Activated T-helper 1 cell treated with Interleukin-2 at 50 U/mL for 16 hours (primary cell): ENCODE data around the gene KCNN4.
"Not testable (repeated sequence)": the region's sequence is repeated elsewhere in the genome, so short reads cannot be mapped to it uniquely, and the experiment has no call there.

ENCODE experiments used
- DNase-seq: peaks from one replicate; pipeline ENCODE4 v3.0.0-alpha.2; 2020; ENCODE audit warnings: low read depth

KCNN4 gene

DNA sequence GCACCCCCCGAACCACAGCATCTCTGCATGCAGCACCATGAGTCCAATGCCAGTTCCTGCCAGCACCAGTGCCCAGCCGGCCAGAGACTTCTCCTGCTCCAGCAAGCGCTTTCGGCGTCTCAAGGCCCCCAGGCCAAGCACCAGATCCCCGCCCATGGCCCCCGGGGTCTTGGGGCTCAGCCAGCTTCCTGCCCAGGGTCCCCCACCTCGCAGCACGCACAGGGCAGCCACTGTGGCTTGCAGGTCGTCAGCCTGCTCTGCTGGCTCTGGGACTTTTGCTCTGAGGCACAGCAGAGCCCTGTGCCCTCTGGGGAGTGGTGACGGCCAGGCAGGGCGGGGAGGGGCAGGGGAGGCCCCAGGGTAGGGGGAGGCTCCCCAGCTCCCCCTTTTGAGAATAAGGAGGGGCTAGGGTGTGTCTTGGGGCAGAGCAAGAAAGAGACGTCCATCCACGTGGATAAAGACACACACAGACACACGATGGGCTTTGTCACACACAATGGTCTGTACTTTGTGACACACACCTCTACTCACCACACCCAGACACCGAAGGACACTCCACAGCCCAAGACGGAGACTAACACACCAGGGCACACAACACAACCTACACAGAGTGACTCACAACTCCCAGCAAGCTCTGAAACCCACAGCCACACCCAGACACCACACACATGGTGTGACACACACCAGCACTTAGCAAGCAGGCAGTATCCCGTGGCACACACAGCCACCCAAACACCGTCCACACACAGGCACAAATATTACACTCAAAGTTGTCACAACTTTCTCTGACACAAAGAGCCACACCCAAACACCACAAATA lies at the start of gene KCNN4:
KCNN4 (minus strand) TSS at position 268 of the 820 bp plus-strand sequence; CDS start at position 156, 112 bp downstream.
- peak; percentile 46 for DNase-seq

DNA sequence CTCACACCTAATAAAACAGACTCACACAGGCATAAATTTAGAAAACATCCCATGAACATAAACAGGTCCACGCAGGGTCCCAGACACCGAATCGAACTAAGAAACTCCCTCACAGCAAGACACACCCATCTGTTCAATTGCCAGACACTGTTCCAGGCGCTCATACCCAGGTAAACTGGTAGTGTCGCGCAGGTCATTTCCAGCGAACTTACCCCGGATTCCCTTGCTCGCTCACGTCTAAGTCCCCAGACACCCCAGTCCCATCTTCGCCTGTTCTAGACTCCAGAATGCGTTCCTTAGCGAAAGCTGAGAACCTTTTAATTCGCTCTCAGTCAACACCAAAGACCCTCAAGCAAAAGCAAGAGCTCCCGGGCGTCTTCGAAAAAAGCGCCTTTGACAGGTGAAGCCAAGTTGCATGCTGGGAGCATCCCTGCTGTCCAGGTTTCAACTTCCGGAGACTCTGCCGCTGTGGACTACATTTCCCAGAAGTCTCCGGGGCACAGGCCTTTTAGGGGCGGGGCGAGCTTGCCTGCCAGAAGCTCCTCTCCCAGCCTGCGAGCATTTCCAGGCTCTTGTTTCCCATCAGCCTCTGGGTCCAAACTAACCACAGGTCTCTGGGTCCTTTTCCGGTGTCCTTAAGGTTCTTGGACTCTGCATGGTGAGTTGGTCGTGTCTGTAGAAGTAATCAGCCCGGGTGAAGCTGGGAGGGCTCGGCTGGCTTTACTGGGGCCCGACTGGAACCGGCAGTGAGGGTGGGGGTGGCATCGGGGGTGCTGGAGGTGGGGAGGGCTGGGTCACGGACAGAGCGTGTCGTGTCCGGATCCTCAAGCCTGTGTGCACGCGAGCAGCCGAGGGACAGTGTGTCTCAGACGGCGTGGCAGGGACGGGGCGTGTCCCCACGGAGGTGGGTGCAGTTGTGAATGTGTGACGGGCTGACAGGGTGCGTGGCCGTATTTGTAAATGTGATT lies 46.3 kb upstream of the KCNN4 start, which contains the start of gene ZNF283:
ZNF283 (plus strand) TSS at position 535 of the 968 bp plus-strand sequence. CDS start 6,184 bp downstream, outside the sequence.
- DNase-seq = peak; percentile 65

DNA sequence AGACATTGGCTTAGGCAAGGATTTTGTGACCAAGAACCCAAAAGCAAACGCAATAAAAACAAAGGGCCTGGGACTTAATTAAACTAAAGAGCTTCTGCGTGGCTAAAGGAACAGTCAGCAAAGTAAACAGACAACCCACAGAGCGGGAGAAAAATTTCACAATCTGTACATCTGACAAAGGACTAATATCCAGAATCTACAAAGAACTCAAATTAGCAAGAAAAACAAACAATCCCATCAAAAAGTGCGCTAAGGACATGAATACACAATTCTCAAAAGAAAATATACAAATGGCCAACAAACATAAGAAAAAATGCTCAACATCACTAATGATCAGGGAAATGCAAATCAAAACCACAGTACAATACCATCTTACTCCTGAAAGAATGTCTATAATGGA lies 43.8 kb upstream of the KCNN4 start:
- DNase-seq = not testable (repeated sequence)

DNA sequence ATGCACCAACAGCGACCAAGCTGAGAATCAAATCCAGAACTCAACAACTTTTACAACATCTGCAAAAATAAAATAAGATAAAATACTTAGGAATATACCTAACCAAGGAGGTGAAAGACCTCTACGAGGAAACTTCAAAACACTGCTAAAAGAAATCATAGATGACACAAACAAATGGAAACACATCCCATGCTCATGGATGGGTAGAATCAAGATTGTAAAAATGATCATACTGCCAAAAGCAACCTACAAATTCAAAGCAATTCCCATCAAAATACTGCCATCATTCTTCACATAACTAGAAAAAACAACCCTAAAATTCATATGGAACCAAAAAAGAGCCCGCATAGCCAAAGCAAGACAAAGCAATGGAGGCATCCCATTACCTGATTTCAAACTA lies 43.1 kb upstream of the KCNN4 start:
- DNase-seq = not testable (repeated sequence)

DNA sequence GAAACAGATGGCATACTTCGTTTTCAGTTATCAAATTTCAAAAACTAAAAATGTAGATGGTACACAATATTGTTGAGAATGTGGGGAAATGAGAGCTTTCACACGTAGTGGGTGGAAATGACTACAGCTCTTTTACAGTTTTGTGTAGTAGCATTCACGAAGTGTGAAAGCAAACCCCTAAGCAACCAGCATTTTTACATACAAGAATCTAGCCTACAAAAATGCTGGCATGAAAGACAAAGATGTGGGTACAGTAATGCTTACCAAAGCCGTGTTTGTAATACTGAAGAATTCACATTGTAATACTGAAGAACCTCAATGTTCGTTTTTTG lies 40.1 kb upstream of the KCNN4 start:
- no peak for DNase-seq

DNA sequence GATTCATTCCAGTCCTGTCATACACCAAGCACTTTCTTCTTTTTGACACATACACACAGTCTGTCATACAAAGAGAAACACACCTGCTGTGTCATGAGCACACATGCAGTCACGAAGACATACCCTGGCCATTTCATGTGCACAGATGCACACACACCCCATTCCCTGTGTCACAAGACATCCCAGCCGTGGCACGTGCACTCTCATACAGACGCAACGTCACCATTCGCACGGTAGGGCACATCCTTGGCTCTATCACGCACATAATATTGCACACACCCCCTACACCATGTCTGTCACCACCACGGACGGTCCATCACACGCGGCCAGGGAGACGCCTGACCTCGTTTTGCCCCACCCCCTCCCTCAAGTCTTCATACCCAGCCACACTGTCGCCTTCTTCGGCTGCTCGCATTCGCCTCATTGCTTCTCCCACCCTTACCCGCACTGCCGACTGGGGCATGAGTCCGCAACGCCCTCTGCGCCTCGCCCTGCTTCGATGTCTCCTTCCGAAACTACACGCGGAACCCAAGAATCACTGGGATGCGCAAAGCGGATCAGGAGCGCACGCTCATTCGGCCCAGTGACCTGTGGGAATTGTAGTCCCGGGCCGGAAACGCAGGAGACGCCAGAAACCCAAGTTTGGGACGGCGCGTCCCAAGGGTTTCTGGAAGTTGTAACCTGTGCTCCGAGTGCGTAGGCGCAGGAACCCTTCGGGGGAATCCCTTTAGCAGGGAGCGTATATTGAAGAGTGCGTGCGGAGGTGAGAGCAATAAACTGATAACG lies 39.5 kb upstream of the KCNN4 start:
- no peak for DNase-seq

DNA sequence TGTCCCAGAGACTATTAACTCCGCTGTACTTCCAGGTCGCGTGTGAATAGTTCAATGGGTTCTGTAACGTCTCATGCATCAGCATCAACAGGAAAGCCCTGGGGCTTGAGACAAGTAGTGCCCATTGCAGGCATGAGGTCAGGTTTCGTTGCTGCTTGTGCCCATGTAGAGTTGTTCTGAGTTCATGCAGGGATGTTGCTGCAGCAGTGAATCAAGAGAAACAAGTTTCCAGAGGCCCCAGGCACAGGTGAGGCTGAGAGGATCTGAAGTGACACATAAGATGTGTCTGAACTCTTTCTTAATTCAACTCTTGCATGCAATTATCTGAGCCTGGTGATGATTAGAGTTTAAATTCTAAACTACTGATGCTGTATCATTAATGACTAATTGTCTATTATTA lies 37.7 kb upstream of the KCNN4 start:
- DNase-seq = no peak

DNA sequence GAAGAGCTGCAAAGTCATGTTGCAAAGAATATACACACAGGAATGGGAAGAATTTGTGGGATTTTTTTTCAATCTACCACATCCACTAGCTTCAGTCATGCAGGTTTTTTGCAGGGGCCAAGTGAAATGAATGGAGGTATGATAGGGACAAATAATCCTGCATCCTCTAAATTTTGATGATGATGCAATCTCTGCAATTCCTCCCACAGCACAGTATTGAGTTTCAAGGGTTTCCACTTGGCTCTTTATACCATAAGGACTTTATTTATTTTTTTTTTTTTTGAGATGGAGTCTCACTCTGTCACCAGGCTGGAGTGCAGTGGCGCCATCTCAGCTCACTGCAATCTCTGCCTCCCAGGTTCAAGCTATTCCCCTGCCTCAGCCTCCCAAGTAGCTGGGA lies 36.7 kb upstream of the KCNN4 start:
- DNase-seq = not testable (repeated sequence)

DNA sequence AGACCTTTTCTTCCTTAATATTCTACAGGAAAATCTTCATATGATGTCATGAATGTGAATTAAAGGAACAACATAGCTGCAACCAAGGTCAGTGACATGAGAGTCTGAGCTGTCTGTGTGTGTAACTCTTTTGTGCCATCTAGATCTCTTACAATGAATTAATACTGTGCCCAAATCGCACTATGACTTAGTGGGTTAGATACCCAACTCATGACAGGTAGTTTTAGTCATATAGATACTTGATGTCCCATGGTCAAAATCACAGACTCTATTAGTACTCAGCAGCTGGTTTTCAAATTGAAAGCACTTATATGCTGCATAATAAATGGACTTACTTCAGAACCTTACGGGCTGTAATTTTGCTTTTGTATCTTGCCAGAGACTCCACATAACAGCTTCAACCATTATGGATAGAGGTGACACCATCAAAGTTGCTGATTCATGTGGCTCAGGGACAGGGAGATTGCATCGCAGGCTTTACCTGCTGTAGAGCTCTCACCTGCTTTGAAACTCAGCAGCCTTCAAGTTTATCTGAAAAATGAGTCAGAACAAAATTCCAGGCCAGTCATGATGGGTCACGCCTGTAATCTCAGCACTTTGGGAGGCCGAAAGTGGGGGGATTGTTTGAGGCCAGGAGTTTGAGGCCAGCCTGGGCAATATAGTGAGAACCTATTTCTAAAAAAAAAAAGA lies 34.0 kb upstream of the KCNN4 start:
- DNase-seq = no peak

DNA sequence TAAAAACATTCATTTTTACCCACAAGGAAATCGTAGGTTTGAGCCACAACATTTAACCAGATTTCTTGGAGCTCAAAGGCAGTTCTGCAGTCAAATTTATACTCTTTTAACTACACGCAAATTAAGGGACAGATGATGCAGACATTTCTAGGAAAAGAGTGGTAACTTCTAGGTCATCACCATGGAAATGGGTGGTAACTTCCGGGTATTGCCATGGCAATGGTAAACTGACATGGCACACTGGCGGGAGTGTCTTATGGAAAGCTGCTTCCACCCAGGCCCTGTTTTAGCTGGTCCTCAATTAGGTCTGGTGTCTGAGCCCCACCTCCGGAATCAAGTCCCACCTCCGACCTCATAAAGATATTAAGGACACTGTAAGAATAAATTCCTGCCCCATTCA lies 31.9 kb upstream of the KCNN4 start:
- DNase-seq = no peak

DNA sequence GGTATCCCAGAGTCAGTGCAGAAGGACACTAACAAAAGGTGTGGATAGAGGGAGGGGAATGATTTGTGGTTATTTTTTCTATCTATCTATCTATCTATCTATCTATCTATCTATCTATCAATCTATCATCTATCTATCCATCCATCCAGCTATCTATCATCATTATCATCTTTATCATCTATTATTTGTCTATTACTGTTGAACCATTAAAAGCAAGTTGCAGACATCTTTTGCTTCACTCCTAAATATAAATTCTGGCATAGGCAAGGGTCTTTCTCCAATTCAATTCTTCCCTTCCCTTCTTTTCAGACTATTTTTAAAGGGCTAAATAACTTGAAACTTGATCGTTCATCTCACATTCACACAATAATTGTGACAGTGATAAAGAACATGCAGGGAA lies 31.5 kb upstream of the KCNN4 start:
- DNase-seq = no peak

DNA sequence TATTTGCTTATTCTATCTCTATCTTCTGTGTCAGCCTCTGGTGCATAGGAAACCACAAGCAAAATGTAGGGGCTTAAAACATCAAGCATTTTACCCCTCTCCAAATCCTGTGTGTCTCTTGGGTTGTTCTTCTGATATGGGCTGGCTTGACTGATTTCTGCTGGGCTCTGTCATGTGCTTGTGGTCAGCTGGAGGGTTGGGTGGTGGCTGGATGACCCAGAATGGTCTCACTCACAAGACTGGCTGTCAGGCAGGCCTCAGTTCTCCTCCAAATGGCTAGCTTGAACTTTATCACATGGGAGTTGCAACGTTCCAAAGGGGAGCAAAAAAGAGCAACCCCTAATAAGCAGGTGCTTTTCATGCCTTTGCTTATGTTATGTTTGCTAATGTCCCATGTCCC lies 31.1 kb upstream of the KCNN4 start:
- no peak for DNase-seq

DNA sequence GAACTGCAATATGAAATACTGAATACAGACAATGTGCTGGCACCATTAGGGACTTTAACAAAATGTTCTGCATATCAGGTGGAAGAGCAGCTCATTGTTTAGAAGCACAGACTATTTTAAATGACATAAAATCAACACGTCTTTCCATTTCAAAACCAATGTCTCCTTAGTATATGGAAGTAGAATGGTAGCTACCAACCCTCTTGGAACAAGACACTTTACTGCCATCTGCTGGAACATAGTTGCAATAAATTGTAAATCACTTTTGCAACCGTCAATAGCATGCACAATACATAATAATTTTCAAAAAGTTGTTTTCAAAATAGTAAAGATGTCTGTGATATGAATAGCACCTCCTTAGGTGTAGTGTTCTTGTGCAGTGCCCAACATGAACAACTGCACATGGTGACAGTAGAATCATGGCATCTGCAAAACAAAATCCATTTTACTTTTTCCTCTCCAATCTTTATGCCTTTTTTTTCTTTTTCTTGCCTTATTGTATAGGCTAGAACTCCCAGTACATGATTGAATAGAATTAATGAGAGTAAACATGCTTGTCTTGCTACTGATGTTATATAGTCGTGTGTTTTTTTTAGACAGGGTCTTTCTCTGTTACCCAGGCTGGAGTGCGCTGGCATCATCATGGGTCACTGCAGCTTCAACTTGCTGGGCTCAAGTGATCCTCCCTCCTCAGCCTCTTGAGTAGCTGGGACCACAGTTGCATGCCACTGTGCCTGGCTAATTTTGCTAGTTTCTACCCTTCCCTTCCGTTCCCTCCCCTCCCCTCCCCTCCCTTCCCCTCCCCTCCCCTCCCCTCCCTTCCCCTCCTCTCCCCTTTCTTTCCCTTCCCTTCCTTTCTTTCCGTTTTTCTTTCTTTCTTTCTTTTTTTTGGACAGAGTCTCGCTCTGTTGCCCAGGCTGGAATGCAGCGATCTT lies 29.3 kb upstream of the KCNN4 start:
- DNase-seq = no peak

DNA sequence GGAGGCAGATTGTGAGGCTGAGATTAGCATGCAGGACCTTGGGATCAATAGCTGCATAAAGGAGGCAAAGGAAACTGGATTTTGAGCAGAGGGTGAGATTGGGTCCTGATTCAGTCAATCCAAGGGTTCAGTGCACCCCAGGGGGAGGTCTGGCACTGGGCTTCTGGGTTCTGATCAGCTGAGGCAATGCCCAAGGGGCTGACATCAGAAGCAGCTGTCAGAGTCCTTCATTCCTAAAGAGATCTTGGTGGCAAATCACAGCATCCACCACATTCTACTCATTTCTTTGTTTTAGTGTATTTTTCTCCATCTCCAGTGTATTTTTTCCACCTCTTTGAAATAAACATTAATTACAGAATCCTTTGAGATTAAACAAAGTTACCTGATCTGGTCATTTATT lies 26.9 kb upstream of the KCNN4 start:
- DNase-seq = no peak

DNA sequence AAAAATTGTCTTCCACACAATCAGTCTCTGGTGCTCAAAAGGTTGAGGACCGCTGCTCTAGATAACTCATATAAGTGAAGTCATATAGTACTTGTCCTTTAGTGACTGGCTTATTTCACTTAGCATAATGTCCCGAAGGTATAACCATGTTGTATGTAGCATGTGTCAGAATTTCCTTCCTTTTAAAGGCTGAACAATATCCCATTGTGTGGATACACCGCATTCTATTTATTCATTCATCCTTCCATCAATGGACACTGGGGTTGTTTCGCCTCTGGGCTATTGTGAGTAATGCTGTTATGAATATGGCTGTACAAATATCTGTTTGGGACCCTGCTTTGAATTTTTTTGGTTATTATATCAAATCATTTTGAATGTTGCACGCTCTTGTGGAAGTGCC lies 26.1 kb upstream of the KCNN4 start:
- no peak for DNase-seq

DNA sequence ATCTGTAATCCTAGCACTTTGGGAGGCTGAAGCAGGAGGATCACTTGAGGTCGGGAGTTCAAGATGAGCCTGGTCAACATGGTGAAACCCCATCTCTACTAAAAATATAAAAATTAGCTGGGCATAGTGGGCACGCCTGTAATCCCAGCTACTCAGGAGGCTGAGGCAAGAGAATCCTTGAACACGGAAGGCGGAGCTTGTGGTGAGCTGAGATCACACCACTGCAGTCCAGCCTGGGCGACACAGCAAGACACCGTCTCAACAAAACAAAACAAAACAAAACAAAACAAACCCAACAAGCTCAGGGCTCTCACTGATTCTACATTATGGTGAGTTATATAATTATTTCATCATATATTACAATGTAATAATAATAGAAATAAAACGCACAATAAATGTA lies 25.6 kb upstream of the KCNN4 start:
- not testable (repeated sequence) for DNase-seq

DNA sequence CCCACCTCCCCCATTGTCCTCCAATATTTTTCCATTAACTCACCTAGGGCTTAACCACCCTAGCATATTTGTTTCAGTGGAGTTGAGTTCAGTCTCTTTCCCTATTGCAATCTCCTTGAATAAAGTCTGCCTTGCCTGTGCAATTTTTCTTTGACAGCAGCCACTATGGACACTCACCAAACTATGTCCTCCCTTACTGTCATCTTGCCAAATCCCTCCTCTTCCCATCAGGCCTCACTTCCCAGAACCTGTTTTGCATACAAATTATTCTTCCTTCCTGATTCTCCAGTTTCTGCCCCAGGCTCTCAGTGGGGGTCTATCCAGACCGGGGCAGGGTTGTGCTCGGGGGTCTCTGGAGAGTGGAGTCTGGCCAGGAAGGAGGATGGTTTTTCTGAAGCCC lies 23.7 kb upstream of the KCNN4 start:
- DNase-seq = no peak

DNA sequence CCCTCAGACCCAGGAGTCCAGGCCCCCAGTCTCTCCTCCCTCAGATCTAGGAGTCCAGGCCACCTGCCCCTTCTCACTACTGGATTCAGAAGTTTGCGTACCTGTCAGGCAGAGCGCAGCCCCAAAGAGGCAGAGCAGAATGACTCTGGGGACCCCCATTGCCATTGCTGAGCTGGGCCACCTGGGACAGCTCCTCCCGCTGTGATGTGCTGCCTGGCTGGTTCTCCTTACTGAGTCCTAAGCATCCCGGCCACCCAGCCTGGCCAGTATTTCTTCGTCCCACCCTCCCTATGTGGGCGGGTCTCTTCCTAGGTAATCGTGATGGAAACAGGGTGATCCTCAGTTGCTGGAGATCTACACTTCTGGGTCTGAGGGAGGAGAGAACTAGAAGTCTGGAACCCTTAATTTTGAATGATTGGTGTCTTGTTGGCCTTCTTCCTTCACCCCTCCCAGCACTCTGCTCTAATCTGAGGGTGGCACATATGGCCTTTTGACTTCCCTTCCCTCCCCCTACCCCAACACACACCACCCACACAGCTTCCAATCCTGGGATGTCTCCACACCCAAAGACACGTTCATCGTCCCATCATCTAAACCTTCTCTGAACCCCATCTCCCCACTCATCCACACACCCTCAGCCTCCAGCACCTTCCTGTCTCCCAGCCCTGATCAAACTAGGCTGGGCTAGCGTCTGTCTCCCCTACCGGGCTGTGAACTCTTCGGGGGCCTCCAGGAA lies 21.6 kb upstream of the KCNN4 start, which contains the start of gene LYPD5:
LYPD5 (minus strand) TSS at position 232 of the 736 bp plus-strand sequence; CDS start at position 165, 67 bp downstream.
- no peak for DNase-seq

DNA sequence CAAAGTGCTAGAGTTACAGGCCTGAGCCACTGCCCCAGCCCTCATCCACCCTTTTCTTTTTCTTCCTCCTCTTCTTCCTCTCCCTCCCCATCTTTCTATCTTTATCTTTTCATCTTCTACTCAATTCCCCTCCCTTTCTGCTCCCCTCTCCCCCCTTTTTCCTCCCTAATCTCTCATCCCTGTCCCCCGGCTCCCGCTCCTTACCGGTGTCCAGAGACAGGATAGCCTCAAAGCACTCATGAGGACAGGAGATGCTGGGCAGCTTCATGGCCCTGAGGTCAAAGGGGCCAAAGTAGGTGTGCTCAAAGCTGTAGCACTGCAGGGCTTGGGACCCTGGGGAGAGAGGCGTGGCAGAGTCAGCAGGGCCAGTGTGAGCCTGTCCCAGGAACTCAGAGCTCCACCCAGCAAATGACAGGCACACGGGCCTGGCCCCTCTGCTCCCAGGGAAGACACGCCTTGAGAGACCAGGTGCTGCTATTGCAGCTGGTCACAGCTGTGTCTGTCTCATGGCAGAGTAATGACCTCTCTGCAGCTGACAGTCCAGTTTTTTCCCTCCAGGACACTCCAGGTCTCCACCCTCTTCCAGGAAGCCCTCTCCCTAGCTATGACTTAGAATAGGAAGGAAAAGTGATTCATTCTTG lies 18.8 kb upstream of the KCNN4 start:
- no peak for DNase-seq
